WTC11 (cell line): ENCODE measurements around the gene RXFP2. TPM values are rescaled to one million over a fixed set of nuclear protein-coding genes. Genes with fewer than 3 reads are reported as not detected.

Source experiments
- ATAC-seq: fragments of 200-7000 bp; cut with Tn5 transposase; 2 replicates; pipeline ENCODE4 v1.10.0; 2021; ENCODE audit warnings: mild to moderate bottlenecking, moderate library complexity
- CTCF ChIA-PET: fragments of 300-600 bp; sonication (Branson Sonifier 250); formaldehyde crosslinking; loops from one replicate; lab custom pipeline; 2021; ENCODE audit warnings: antibody characterized with exemption; lab: Charles Lee
- POLR2A ChIA-PET: fragments of 350-600 bp; sonication (Branson Sonifier 250); formaldehyde crosslinking; loops from one replicate; lab custom pipeline; 2021; ENCODE audit warnings: antibody characterized with exemption; lab: Charles Lee
- DNase-seq: peaks from one replicate; pipeline ENCODE4 v3.0.0; 2021; ENCODE audit warnings: low spot score
- H3K27ac Mint-ChIP-seq: 2 replicates; pipeline ENCODE4 v1.8.0; 2021; ENCODE audit warnings: mixed read lengths
- H3K27me3 Mint-ChIP-seq: 2 replicates; pipeline ENCODE4 v1.8.0; 2021; ENCODE audit warnings: low read depth, mild to moderate bottlenecking, moderate library complexity, mixed read lengths
- H3K36me3 Mint-ChIP-seq: 2 replicates; pipeline ENCODE4 v1.8.0; 2021; ENCODE audit warnings: mixed read lengths
- H3K4me1 Mint-ChIP-seq: 2 replicates; pipeline ENCODE4 v1.8.0; 2022; ENCODE audit warnings: mixed read lengths
- H3K4me3 Mint-ChIP-seq: 2 replicates; pipeline ENCODE4 v1.8.0; 2021; ENCODE audit warnings: mild to moderate bottlenecking, moderate library complexity, mixed read lengths
- H3K9me3 Mint-ChIP-seq: 2 replicates; pipeline ENCODE4 v1.8.0; 2021; ENCODE audit warnings: mixed read lengths
- AR ChIP-seq: fragments of 250-450 bp; sonication (Bioruptor Pico); IDR thresholded peaks from 2 replicates; pipeline ENCODE4 v1.9.0; 2021; ENCODE audit warnings: mild to moderate bottlenecking
- ATF2 ChIP-seq: sonication (generic); formaldehyde crosslinking; IDR thresholded peaks from 2 replicates; pipeline ENCODE4 v1.8.1; 2022; ENCODE audit warnings: low read depth, missing genetic modification reagents, borderline replicate concordance
- CREB1 ChIP-seq: sonication (generic); formaldehyde crosslinking; IDR thresholded peaks from 2 replicates; pipeline ENCODE4 v1.8.0; 2023; ENCODE audit warnings: mild to moderate bottlenecking, missing genetic modification reagents
- CTCF ChIP-seq: fragments of 200-600 bp; IDR thresholded peaks from 2 replicates; pipeline ENCODE4 v1.8.0; 2022; ENCODE audit warnings: antibody characterized with exemption
- EMX1 ChIP-seq: fragments of 250-450 bp; sonication (Bioruptor Pico); IDR thresholded peaks from 2 replicates; pipeline ENCODE4 v1.8.0; 2021; ENCODE audit warnings: mild to moderate bottlenecking
- ETV6 ChIP-seq: sonication (generic); formaldehyde crosslinking; IDR thresholded peaks from 2 replicates; pipeline ENCODE4 v1.8.1; 2022; ENCODE audit warnings: mild to moderate bottlenecking, missing genetic modification reagents
- GABPB1 ChIP-seq: sonication (generic); formaldehyde crosslinking; IDR thresholded peaks from 2 replicates; pipeline ENCODE4 v1.8.1; 2023; ENCODE audit warnings: mild to moderate bottlenecking, missing genetic modification reagents
- HMGXB4 ChIP-seq: sonication (generic); formaldehyde crosslinking; IDR thresholded peaks from 2 replicates; pipeline ENCODE4 v1.8.1; 2023; ENCODE audit warnings: mild to moderate bottlenecking, moderate library complexity, missing genetic modification reagents
- MAX ChIP-seq: sonication (generic); formaldehyde crosslinking; IDR thresholded peaks from 2 replicates; pipeline ENCODE4 v1.8.0; 2022; ENCODE audit warnings: mild to moderate bottlenecking, missing genetic modification reagents
- MXD4 ChIP-seq: fragments of 250-450 bp; sonication (Bioruptor Pico); IDR thresholded peaks from 2 replicates; pipeline ENCODE4 v1.8.0; 2021; ENCODE audit warnings: mild to moderate bottlenecking, moderate library complexity, borderline replicate concordance
- NFATC4 ChIP-seq: fragments of 250-450 bp; sonication (Bioruptor Pico); IDR thresholded peaks from 2 replicates; pipeline ENCODE4 v1.9.0; 2021; ENCODE audit warnings: mild to moderate bottlenecking
- SMAD3 ChIP-seq: sonication (generic); formaldehyde crosslinking; IDR thresholded peaks from 2 replicates; pipeline ENCODE4 v1.8.0; 2022; ENCODE audit warnings: missing genetic modification reagents, mild to moderate bottlenecking, borderline replicate concordance
- ZMAT4 ChIP-seq: fragments of 250-450 bp; sonication (Bioruptor Pico); IDR thresholded peaks from 2 replicates; pipeline ENCODE4 v1.9.0; 2021; ENCODE audit warnings: mild to moderate bottlenecking
- ZNF219 ChIP-seq: sonication (generic); formaldehyde crosslinking; IDR thresholded peaks from 2 replicates; pipeline ENCODE4 v1.8.0; 2023; ENCODE audit warnings: missing genetic modification reagents, mild to moderate bottlenecking, borderline replicate concordance
- ZNF263 ChIP-seq: sonication (generic); formaldehyde crosslinking; IDR thresholded peaks from 2 replicates; pipeline ENCODE4 v1.8.1; 2022; ENCODE audit warnings: low read depth, mild to moderate bottlenecking, moderate library complexity, missing genetic modification reagents
- ZNF416 ChIP-seq: fragments of 250-450 bp; sonication (Bioruptor Pico); IDR thresholded peaks from 2 replicates; pipeline ENCODE4 v1.9.0; 2021; ENCODE audit warnings: mild to moderate bottlenecking, inconsistent platforms
- ZNF423 ChIP-seq: fragments of 250-450 bp; sonication (Bioruptor Pico); IDR thresholded peaks from 2 replicates; pipeline ENCODE4 v2.1.2; 2022; ENCODE audit warnings: mild to moderate bottlenecking, moderate library complexity
- ZNF512 ChIP-seq: sonication (generic); formaldehyde crosslinking; IDR thresholded peaks from 2 replicates; pipeline ENCODE4 v1.8.1; 2022; ENCODE audit warnings: missing genetic modification reagents, borderline replicate concordance
- ZNF671 ChIP-seq: fragments of 250-450 bp; sonication (Bioruptor Pico); IDR thresholded peaks from 2 replicates; pipeline ENCODE4 v1.8.0; 2021; ENCODE audit warnings: mild to moderate bottlenecking
- total RNA-seq: library from RNA; stranded (reverse); gene quantifications from 3 replicates; pipeline ENCODE4 v1.2.3, GENCODE V29; 2021
- TF ChIP-seq, protein P1 (sequence below): fragments of 250-450 bp; sonication (Bioruptor Pico); IDR thresholded peaks from 2 replicates; pipeline ENCODE4 v1.8.0; 2021; ENCODE audit warnings: mild to moderate bottlenecking
- TF ChIP-seq, protein P2 (sequence below): sonication (generic); formaldehyde crosslinking; IDR thresholded peaks from 2 replicates; pipeline ENCODE4 v1.8.0; 2022; ENCODE audit warnings: mild to moderate bottlenecking, missing genetic modification reagents

RXFP2 gene
- total RNA-seq, 1 experiment from 2014 or later = not detected

DNA sequence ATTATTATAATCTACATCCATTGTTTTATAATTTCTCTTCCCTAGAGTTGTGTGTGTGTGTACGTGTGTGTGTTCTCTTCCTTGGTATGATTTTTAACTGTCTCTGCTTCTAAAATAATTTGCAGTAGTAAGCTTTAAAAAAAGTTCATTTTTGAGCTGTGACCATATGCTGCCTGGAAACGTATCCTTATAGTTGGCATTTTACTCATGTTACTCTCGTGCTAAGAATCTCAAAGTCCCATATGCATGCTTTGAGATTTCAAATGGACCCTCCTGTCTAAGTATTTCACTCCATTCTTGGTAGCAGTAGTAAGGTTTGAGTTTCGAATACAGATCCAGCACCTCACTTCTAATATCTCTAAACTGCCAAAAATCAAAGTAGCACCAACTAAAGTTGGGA is 109.9 kb downstream of the RXFP2 start:
- POLR2A ChIA-PET = no interaction called here
- no peaks in the 10 kb centered on the region for H3K9me3 Mint-ChIP-seq
- H3K4me3 Mint-ChIP-seq = no peak overlapping the region
- no peak for DNase-seq
- no peaks in the 10 kb centered on the region for H3K36me3 Mint-ChIP-seq
- H3K27me3 Mint-ChIP-seq = peaks cover 54% of the 10 kb centered on the region
- H3K27ac Mint-ChIP-seq = no peak overlapping the region
- TF ChIP-seq, protein P1, sequence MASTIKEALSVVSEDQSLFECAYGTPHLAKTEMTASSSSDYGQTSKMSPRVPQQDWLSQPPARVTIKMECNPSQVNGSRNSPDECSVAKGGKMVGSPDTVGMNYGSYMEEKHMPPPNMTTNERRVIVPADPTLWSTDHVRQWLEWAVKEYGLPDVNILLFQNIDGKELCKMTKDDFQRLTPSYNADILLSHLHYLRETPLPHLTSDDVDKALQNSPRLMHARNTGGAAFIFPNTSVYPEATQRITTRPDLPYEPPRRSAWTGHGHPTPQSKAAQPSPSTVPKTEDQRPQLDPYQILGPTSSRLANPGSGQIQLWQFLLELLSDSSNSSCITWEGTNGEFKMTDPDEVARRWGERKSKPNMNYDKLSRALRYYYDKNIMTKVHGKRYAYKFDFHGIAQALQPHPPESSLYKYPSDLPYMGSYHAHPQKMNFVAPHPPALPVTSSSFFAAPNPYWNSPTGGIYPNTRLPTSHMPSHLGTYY (CRISPR knock-in tag) = no peak
- TF ChIP-seq ETV6 (CRISPR knock-in tag) (no peak), MAX (CRISPR knock-in tag) (no peak)
- CTCF ChIA-PET = interaction anchor here (0.6 kb wide), 1 partner anchor 727 kb away, joined by 3 read pairs; no protein-coding TSS in a partner anchor
- ATAC-seq = no peak
- H3K4me1 Mint-ChIP-seq = peaks cover 6% of the 10 kb centered on the region

GRCh38 chr13:31850041-31850555 is 110.8 kb downstream of the RXFP2 start:
- Mint-ChIP-seq H3K4me3 (no peak overlapping the region), H3K27me3 (peaks cover 45% of the 10 kb centered on the region), H3K36me3 (no peaks in the 10 kb centered on the region), H3K27ac (no peak overlapping the region), H3K4me1 (peaks cover 6% of the 10 kb centered on the region), H3K9me3 (no peaks in the 10 kb centered on the region)
- POLR2A ChIA-PET = no interaction called here
- no peak for ATAC-seq
- CTCF ChIA-PET = no interaction called here
- no peak for DNase-seq
- TF ChIP-seq ZNF219 (no peak), ZNF416 (no peak), NFATC4 (no peak), ZNF671 (CRISPR knock-in tag) (no peak), EMX1 (CRISPR knock-in tag) (no peak), MXD4 (CRISPR knock-in tag) (no peak), ZNF263 (no peak), ATF2 (CRISPR knock-in tag) (no peak), ZNF423 (CRISPR knock-in tag) (no peak), HMGXB4 (CRISPR knock-in tag) (no peak), AR (CRISPR knock-in tag) (no peak), ZMAT4 (CRISPR knock-in tag) (no peak), SMAD3 (CRISPR knock-in tag) (no peak), GABPB1 (CRISPR knock-in tag) (no peak), CREB1 (CRISPR knock-in tag) (no peak), ZNF512 (CRISPR knock-in tag) (no peak), CTCF (no peak)
- TF ChIP-seq, protein P2, sequence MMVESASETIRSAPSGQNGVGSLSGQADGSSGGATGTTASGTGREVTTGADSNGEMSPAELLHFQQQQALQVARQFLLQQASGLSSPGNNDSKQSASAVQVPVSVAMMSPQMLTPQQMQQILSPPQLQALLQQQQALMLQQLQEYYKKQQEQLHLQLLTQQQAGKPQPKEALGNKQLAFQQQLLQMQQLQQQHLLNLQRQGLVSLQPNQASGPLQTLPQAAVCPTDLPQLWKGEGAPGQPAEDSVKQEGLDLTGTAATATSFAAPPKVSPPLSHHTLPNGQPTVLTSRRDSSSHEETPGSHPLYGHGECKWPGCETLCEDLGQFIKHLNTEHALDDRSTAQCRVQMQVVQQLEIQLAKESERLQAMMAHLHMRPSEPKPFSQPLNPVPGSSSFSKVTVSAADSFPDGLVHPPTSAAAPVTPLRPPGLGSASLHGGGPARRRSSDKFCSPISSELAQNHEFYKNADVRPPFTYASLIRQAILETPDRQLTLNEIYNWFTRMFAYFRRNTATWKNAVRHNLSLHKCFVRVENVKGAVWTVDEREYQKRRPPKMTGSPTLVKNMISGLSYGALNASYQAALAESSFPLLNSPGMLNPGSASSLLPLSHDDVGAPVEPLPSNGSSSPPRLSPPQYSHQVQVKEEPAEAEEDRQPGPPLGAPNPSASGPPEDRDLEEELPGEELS (CRISPR knock-in tag) = no peak
